GM12891 (cell line): ENCODE results near the gene DNASE1L3.

Source experiments
- DNase-seq: peaks from one replicate; pipeline ENCODE4 v3.0.0; 2011; ENCODE audit warnings: low spot score; ENCODE audit not compliant: insufficient read length
- FAIRE-seq: peaks from 2 replicates; lab custom pipeline; 2011; peaks lifted over from hg19 to GRCh38; lab: Jason Lieb, UNC
- PAX5 ChIP-seq: IDR thresholded peaks from 2 replicates; pipeline ENCODE4 v1.6.1; 2011; ENCODE audit warnings: low read length, moderate library complexity, mild to moderate bottlenecking; ENCODE audit not compliant: insufficient read depth, severe bottlenecking
- POLR2A ChIP-seq: IDR thresholded peaks from 2 replicates; pipeline ENCODE4 v1.6.1; 2011; ENCODE audit warnings: low read depth, low read length, control low read depth
- POLR2AphosphoS5 ChIP-seq: IDR thresholded peaks from 2 replicates; pipeline ENCODE4 v1.6.1; 2011; ENCODE audit warnings: low read depth, low read length, control low read depth
- POU2F2 ChIP-seq: IDR thresholded peaks from 2 replicates; pipeline ENCODE4 v1.6.1; 2011; ENCODE audit warnings: low read depth, mild to moderate bottlenecking, control low read depth, low read length, moderate library complexity
- SPI1 ChIP-seq: IDR thresholded peaks from 2 replicates; pipeline ENCODE4 v1.6.1; 2011; ENCODE audit warnings: low read depth, low read length, control low read depth
- TAF1 ChIP-seq: IDR thresholded peaks from 2 replicates; pipeline ENCODE4 v1.6.1; 2011; ENCODE audit warnings: low read depth, low read length, control low read depth

Gene DNASE1L3

GRCh38 chr3:58164199-58164879, 46.4 kb downstream of the DNASE1L3 start:
- FAIRE-seq (no peak), DNase-seq (no peak)
- TF ChIP-seq POLR2AphosphoS5 (no peak), POU2F2 (no peak), POLR2A (no peak), PAX5 (no peak), SPI1 (no peak), TAF1 (no peak)

- no peak for FAIRE-seq
- no peak for DNase-seq
- TF ChIP-seq POLR2AphosphoS5: no peak
- no peak for TF ChIP-seq TAF1
- TF ChIP-seq SPI1: no peak
- no peak for TF ChIP-seq POU2F2
- TF ChIP-seq POLR2A: no peak
- TF ChIP-seq PAX5: no peak
Observed at GRCh38 chr3:58163234-58163633, 47.5 kb downstream of the DNASE1L3 start.

- no peak for DNase-seq
- no peak for TF ChIP-seq POLR2AphosphoS5
- TF ChIP-seq PAX5: no peak
- TF ChIP-seq POLR2A: no peak
- TF ChIP-seq POU2F2: no peak
- TF ChIP-seq TAF1: no peak
- TF ChIP-seq SPI1: no peak
- no peak for FAIRE-seq
Observed at GRCh38 chr3:58161435-58162398, 49.1 kb downstream of the DNASE1L3 start.

GRCh38 chr3:58160399-58160798, 50.4 kb downstream of the DNASE1L3 start:
- no peak for TF ChIP-seq TAF1
- no peak for TF ChIP-seq POU2F2
- no peak for TF ChIP-seq POLR2A
- TF ChIP-seq POLR2AphosphoS5: no peak
- no peak for TF ChIP-seq PAX5
- TF ChIP-seq SPI1: no peak
- no peak for FAIRE-seq
- DNase-seq: no peak

- TF ChIP-seq POLR2A (no peak), SPI1 (no peak), TAF1 (no peak)
- DNase-seq (no peak), FAIRE-seq (no peak)
Observed at GRCh38 chr3:58158442-58159153, 52.2 kb downstream of the DNASE1L3 start.

- no peak for FAIRE-seq
- TF ChIP-seq TAF1 (no peak), POLR2AphosphoS5 (no peak), SPI1 (no peak), POLR2A (no peak), PAX5 (no peak), POU2F2 (no peak)
- no peak for DNase-seq
Observed at GRCh38 chr3:58157700-58158099, 53.1 kb downstream of the DNASE1L3 start.

GRCh38 chr3:58155838-58156237, 54.9 kb downstream of the DNASE1L3 start:
- DNase-seq: no peak
- TF ChIP-seq SPI1: no peak
- TF ChIP-seq PAX5: no peak
- no peak for TF ChIP-seq POU2F2
- TF ChIP-seq POLR2AphosphoS5: no peak
- no peak for TF ChIP-seq POLR2A
- TF ChIP-seq TAF1: no peak
- no peak for FAIRE-seq

- DNase-seq (no peak), FAIRE-seq (no peak)
Observed at GRCh38 chr3:58154626-58155449, 55.9 kb downstream of the DNASE1L3 start.

GRCh38 chr3:58153371-58153770, 57.4 kb downstream of the DNASE1L3 start:
- no peak for FAIRE-seq
- TF ChIP-seq POLR2A (no peak), POU2F2 (no peak), SPI1 (no peak), POLR2AphosphoS5 (no peak), PAX5 (no peak), TAF1 (no peak)

More at GRCh38 chr3:58154626-58155449, 55.9 kb downstream of the DNASE1L3 start:
- TF ChIP-seq POLR2AphosphoS5 (no peak), TAF1 (no peak), PAX5 (no peak), POLR2A (no peak), POU2F2 (no peak), SPI1 (no peak)

More at GRCh38 chr3:58153371-58153770, 57.4 kb downstream of the DNASE1L3 start:
- DNase-seq: no peak
